ENCODE results near the gene RIMKLB.
"Not testable (repeated sequence)": the region's sequence is repeated elsewhere in the genome, so short reads cannot be mapped to it uniquely, and the experiment has no call there.

Gene RIMKLB

GRCh38 chr12:8817856-8818255 lies 120.1 kb downstream of the RIMKLB start:
- Histone ChIP-seq H3K4me1 (ENCODE audit: control insufficient read depth, insufficient read depth, low read length, poor library complexity, severe bottlenecking) (no peaks in the 10 kb centered on the region), H3K4me3 (ENCODE audit: extremely low read depth, insufficient read depth, low read length, poor library complexity, severe bottlenecking) (no peak overlapping the region), H3K9me3 (ENCODE audit: control insufficient read depth, low read length) (no peaks in the 10 kb centered on the region), H3K36me3 (ENCODE audit: control insufficient read depth, insufficient read depth, low read length) (no peaks in the 10 kb centered on the region), H3K27ac (ENCODE audit: low read depth, low read length, severe bottlenecking) (no peak overlapping the region)
- WGBS, 2 experiments (ENCODE audit: insufficient coverage in 2 of 2), result no CpG with 5 or more reads among the region's 1 CpG

- Histone ChIP-seq H3K4me1 (ENCODE audit: control insufficient read depth, insufficient read depth, low read length, poor library complexity, severe bottlenecking) (no peaks in the 10 kb centered on the region), H3K36me3 (ENCODE audit: control insufficient read depth, insufficient read depth, low read length) (no peaks in the 10 kb centered on the region), H3K9me3 (ENCODE audit: control insufficient read depth, low read length) (no peaks in the 10 kb centered on the region), H3K27ac (ENCODE audit: low read depth, low read length, severe bottlenecking) (no peak overlapping the region), H3K4me3 (ENCODE audit: extremely low read depth, insufficient read depth, low read length, poor library complexity, severe bottlenecking) (no peak overlapping the region)
- 67 to 88% methylated on average over 1 to 2 of the region's 2 CpGs for WGBS, 2 experiments (ENCODE audit: insufficient coverage in 2 of 2)
These were observed 120.7 kb downstream of the RIMKLB start for GRCh38 chr12:8818526-8818925.

GRCh38 chr12:8819666-8819980 lies 121.8 kb downstream of the RIMKLB start:
- Histone ChIP-seq H3K4me3 (ENCODE audit: extremely low read depth, insufficient read depth, low read length, poor library complexity, severe bottlenecking) (no peak overlapping the region), H3K27ac (ENCODE audit: low read depth, low read length, severe bottlenecking) (no peak overlapping the region), H3K36me3 (ENCODE audit: control insufficient read depth, insufficient read depth, low read length) (no peaks in the 10 kb centered on the region), H3K4me1 (ENCODE audit: control insufficient read depth, insufficient read depth, low read length, poor library complexity, severe bottlenecking) (no peaks in the 10 kb centered on the region), H3K9me3 (ENCODE audit: control insufficient read depth, low read length) (no peaks in the 10 kb centered on the region)
- WGBS, 2 experiments (ENCODE audit: insufficient coverage in 2 of 2), result 37 to 42% methylated on average over 5 of the region's 5 CpGs

GRCh38 chr12:8820676-8821407 lies 123.1 kb downstream of the RIMKLB start:
- H3K4me1 ChIP-seq (ENCODE audit: control insufficient read depth, insufficient read depth, low read length, poor library complexity, severe bottlenecking); H3K4me3 ChIP-seq (ENCODE audit: extremely low read depth, insufficient read depth, low read length, poor library complexity, severe bottlenecking); H3K9me3 ChIP-seq (ENCODE audit: control insufficient read depth, low read length); H3K36me3 ChIP-seq (ENCODE audit: control insufficient read depth, insufficient read depth, low read length); H3K27ac ChIP-seq (ENCODE audit: low read depth, low read length, severe bottlenecking): not testable (repeated sequence)
- WGBS, 2 experiments (ENCODE audit: insufficient coverage in 2 of 2), result 92 to 98% methylated on average over 6 to 7 of the region's 8 CpGs

GRCh38 chr12:8821591-8821990 lies 123.8 kb downstream of the RIMKLB start:
- no peak overlapping the region for H3K4me3 ChIP-seq (ENCODE audit: extremely low read depth, insufficient read depth, low read length, poor library complexity, severe bottlenecking)
- H3K9me3 ChIP-seq (ENCODE audit: control insufficient read depth, low read length), result no peaks in the 10 kb centered on the region
- no peak overlapping the region for H3K27ac ChIP-seq (ENCODE audit: low read depth, low read length, severe bottlenecking)
- no peaks in the 10 kb centered on the region for H3K4me1 ChIP-seq (ENCODE audit: control insufficient read depth, insufficient read depth, low read length, poor library complexity, severe bottlenecking)
- no CpG with 5 or more reads among the region's 3 CpGs for WGBS, 2 experiments (ENCODE audit: insufficient coverage in 2 of 2)
- H3K36me3 ChIP-seq (ENCODE audit: control insufficient read depth, insufficient read depth, low read length), result no peaks in the 10 kb centered on the region

GRCh38 chr12:8822298-8822697 lies 124.5 kb downstream of the RIMKLB start, which contains the start of gene A2ML1:
A2ML1 (plus strand) TSS chr12:8822621; CDS start chr12:8822652, 31 bp downstream.
- no peaks in the 10 kb centered on the region for H3K4me1 ChIP-seq (ENCODE audit: control insufficient read depth, insufficient read depth, low read length, poor library complexity, severe bottlenecking)
- no peaks in the 10 kb centered on the region for H3K9me3 ChIP-seq (ENCODE audit: control insufficient read depth, low read length)
- no peak within 1 kb of the TSS for H3K4me3 ChIP-seq (ENCODE audit: extremely low read depth, insufficient read depth, low read length, poor library complexity, severe bottlenecking)
- no CpG with 5 or more reads among the region's 3 CpGs for WGBS, 2 experiments (ENCODE audit: insufficient coverage in 2 of 2)
- no peaks in the 10 kb centered on the region for H3K36me3 ChIP-seq (ENCODE audit: control insufficient read depth, insufficient read depth, low read length)
- H3K27ac ChIP-seq (ENCODE audit: low read depth, low read length, severe bottlenecking), result no peak within 1 kb of the TSS

GRCh38 chr12:8823565-8824300 lies 125.9 kb downstream of the RIMKLB start:
- Histone ChIP-seq H3K4me1 (ENCODE audit: control insufficient read depth, insufficient read depth, low read length, poor library complexity, severe bottlenecking) (no peaks in the 10 kb centered on the region), H3K36me3 (ENCODE audit: control insufficient read depth, insufficient read depth, low read length) (no peaks in the 10 kb centered on the region), H3K4me3 (ENCODE audit: extremely low read depth, insufficient read depth, low read length, poor library complexity, severe bottlenecking) (no peak overlapping the region), H3K27ac (ENCODE audit: low read depth, low read length, severe bottlenecking) (no peak overlapping the region), H3K9me3 (ENCODE audit: control insufficient read depth, low read length) (no peaks in the 10 kb centered on the region)
- WGBS, 2 experiments (ENCODE audit: insufficient coverage in 2 of 2), result 21 to 60% methylated on average over 2 of the region's 8 CpGs

GRCh38 chr12:8827551-8828256 lies 129.9 kb downstream of the RIMKLB start:
- Histone ChIP-seq H3K27ac (ENCODE audit: low read depth, low read length, severe bottlenecking) (no peak overlapping the region), H3K36me3 (ENCODE audit: control insufficient read depth, insufficient read depth, low read length) (no peaks in the 10 kb centered on the region), H3K4me1 (ENCODE audit: control insufficient read depth, insufficient read depth, low read length, poor library complexity, severe bottlenecking) (no peaks in the 10 kb centered on the region), H3K9me3 (ENCODE audit: control insufficient read depth, low read length) (no peaks in the 10 kb centered on the region), H3K4me3 (ENCODE audit: extremely low read depth, insufficient read depth, low read length, poor library complexity, severe bottlenecking) (no peak overlapping the region)
- WGBS, 2 experiments (ENCODE audit: insufficient coverage in 2 of 2), result 96 to 100% methylated on average over 2 to 4 of the region's 4 CpGs

GRCh38 chr12:8828257-8829124 lies 130.7 kb downstream of the RIMKLB start:
- Histone ChIP-seq H3K4me1 (ENCODE audit: control insufficient read depth, insufficient read depth, low read length, poor library complexity, severe bottlenecking) (no peaks in the 10 kb centered on the region), H3K9me3 (ENCODE audit: control insufficient read depth, low read length) (no peaks in the 10 kb centered on the region), H3K27ac (ENCODE audit: low read depth, low read length, severe bottlenecking) (no peak overlapping the region), H3K36me3 (ENCODE audit: control insufficient read depth, insufficient read depth, low read length) (no peaks in the 10 kb centered on the region), H3K4me3 (ENCODE audit: extremely low read depth, insufficient read depth, low read length, poor library complexity, severe bottlenecking) (no peak overlapping the region)
- WGBS, 2 experiments (ENCODE audit: insufficient coverage in 2 of 2), result 76 to 81% methylated on average over 7 to 8 of the region's 9 CpGs

GRCh38 chr12:8829125-8829518 lies 131.3 kb downstream of the RIMKLB start:
- Histone ChIP-seq H3K4me3 (ENCODE audit: extremely low read depth, insufficient read depth, low read length, poor library complexity, severe bottlenecking) (no peak overlapping the region), H3K36me3 (ENCODE audit: control insufficient read depth, insufficient read depth, low read length) (no peaks in the 10 kb centered on the region), H3K27ac (ENCODE audit: low read depth, low read length, severe bottlenecking) (no peak overlapping the region), H3K9me3 (ENCODE audit: control insufficient read depth, low read length) (no peaks in the 10 kb centered on the region), H3K4me1 (ENCODE audit: control insufficient read depth, insufficient read depth, low read length, poor library complexity, severe bottlenecking) (no peaks in the 10 kb centered on the region)
- WGBS, 2 experiments (ENCODE audit: insufficient coverage in 2 of 2), result 78 to 89% methylated on average over 4 of the region's 5 CpGs
